ENCODE data around the gene GPR107. TPM values are rescaled to one million over a fixed set of nuclear protein-coding genes. Genes with fewer than 3 reads are reported as not detected.
A peak's percentile ranks its signal among the peaks of the same experiment; 100 is the strongest.

GPR107 gene
- total RNA-seq, 2 experiments from 2014 or later: 18.2 to 19.0 TPM

DNA sequence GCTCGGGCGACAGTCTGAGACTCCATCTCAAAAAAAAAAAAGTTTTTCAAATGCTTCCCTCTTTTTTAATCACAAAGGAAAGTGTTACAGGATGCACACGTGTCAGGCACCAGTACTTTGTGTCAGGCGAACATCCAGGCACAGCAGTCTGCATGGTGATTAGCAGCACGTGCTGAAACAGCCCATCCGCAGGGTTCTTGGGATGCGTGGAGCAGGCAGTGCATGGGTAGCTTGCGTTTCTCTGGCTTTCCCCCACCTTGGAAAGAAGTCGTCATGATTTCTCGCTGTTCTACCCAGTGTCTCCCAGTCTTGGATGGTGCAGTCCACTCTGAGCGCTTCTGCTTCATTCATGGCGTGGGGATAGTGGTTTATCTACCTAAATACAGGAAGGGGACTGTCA, 35.4 kb downstream of the GPR107 start:
- Mint-ChIP-seq H3K36me3 (ENCODE audit: low read depth) (peaks cover 36% of the 10 kb centered on the region), H3K4me1 (ENCODE audit: low read depth) (no peaks in the 10 kb centered on the region), H3K27ac (no peak overlapping the region), H3K4me3 (no peak overlapping the region), H3K9me3 (no peaks in the 10 kb centered on the region), H3K27me3 (no peaks in the 10 kb centered on the region)
- CTCF ChIA-PET: no interaction called here
- DNase-seq: no peak
- ATAC-seq: no peak
- intact Hi-C loops (cut with micrococcal nuclease): no loop called here
- TF ChIP-seq, protein P1, sequence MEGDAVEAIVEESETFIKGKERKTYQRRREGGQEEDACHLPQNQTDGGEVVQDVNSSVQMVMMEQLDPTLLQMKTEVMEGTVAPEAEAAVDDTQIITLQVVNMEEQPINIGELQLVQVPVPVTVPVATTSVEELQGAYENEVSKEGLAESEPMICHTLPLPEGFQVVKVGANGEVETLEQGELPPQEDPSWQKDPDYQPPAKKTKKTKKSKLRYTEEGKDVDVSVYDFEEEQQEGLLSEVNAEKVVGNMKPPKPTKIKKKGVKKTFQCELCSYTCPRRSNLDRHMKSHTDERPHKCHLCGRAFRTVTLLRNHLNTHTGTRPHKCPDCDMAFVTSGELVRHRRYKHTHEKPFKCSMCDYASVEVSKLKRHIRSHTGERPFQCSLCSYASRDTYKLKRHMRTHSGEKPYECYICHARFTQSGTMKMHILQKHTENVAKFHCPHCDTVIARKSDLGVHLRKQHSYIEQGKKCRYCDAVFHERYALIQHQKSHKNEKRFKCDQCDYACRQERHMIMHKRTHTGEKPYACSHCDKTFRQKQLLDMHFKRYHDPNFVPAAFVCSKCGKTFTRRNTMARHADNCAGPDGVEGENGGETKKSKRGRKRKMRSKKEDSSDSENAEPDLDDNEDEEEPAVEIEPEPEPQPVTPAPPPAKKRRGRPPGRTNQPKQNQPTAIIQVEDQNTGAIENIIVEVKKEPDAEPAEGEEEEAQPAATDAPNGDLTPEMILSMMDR (IDR thresholded peaks at IDR 0.05): no peak
- POLR2A ChIA-PET: no interaction called here

DNA sequence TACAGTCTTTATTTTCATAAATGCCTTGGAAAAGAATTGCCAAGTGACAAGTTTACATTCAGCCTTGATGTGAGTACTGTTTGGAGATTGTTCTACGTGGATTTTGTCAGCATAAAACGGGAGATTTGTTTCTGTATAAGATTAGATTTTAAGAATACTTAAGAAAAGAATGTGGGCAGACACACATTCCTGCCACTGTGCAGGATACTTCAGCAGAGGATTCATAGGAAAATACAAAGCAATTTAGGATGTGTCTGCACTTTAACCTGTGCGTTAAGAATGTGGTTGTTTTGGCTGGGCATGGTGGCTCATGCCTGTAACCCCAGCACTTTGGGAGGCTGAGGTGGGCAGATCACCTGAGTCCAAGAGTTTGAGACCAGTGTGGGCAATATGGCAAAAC, 37.2 kb downstream of the GPR107 start:
- H3K36me3 Mint-ChIP-seq (ENCODE audit: low read depth): peaks cover 38% of the 10 kb centered on the region
- peaks cover 7% of the 10 kb centered on the region for H3K4me1 Mint-ChIP-seq (ENCODE audit: low read depth)
- H3K27ac Mint-ChIP-seq: no peak overlapping the region
- POLR2A ChIA-PET: no interaction called here
- ATAC-seq (no peak), DNase-seq (no peak)
- CTCF ChIA-PET: interaction anchor here (1.1 kb wide), 1 partner anchor 17 kb away, joined by 3 read pairs; no protein-coding TSS in a partner anchor
- no peaks in the 10 kb centered on the region for H3K9me3 Mint-ChIP-seq
- intact Hi-C loops (cut with micrococcal nuclease): no loop called here
- no peak overlapping the region for H3K4me3 Mint-ChIP-seq
- H3K27me3 Mint-ChIP-seq: no peaks in the 10 kb centered on the region
- TF ChIP-seq, protein P1 (IDR thresholded peaks at IDR 0.05): no peak

DNA sequence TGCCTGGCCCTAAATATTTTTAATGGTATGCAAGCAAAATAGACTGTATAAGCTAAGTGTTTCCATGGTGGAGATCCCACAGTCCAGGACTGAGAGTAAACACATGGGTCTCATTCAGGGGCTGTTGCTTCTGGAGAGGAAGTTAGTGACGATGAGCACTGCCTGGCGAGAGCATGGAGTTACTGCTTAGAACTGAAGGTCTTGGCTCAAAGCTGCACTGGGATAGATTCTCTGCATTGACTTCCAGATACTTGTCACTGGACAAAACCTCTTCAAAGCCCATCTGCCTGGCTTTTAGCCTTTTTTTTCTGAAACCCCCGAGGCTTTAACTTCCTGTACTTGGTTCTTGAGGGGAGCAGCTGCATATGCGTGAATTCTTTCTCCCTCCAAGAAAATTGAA, 39.2 kb downstream of the GPR107 start:
- H3K9me3 Mint-ChIP-seq: no peaks in the 10 kb centered on the region
- POLR2A ChIA-PET: no interaction called here

DNA sequence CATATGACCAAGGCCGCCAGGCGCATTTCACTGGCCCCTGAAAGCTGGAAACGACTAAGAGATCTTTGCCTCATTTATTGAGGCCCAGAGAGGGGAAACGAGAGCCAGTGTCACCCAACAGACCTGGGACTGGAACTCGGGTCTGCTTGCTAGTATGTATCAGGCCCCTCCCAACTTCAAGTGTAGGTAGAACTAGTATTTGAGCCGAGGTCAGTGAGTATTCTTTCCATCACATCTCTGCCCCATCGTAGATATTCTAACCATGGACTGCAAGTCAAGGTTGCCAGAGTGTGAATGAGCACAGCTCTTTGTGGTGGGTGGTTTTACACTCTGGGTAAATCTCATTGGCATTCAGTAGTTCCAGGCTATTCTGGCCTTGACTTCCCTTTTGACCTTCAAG, 42.2 kb downstream of the GPR107 start:
- Mint-ChIP-seq H3K27me3 (no peaks in the 10 kb centered on the region), H3K4me1 (ENCODE audit: low read depth) (peaks cover 16% of the 10 kb centered on the region), H3K27ac (peak overlapping the region; percentile 69), H3K36me3 (ENCODE audit: low read depth) (peaks cover 45% of the 10 kb centered on the region), H3K9me3 (no peaks in the 10 kb centered on the region), H3K4me3 (no peak overlapping the region)
- CTCF ChIA-PET: no interaction called here
- POLR2A ChIA-PET: no interaction called here
- TF ChIP-seq, protein P1 (IDR thresholded peaks at IDR 0.05): no peak
- peak; percentile 53 for DNase-seq
- peak; percentile 74 for ATAC-seq
- intact Hi-C loops (cut with micrococcal nuclease): no loop called here

More for the DNA sequence above, 39.2 kb downstream of the GPR107 start:
- ATAC-seq (no peak), DNase-seq (no peak)
- intact Hi-C loops (cut with micrococcal nuclease): no loop called here
- peaks cover 44% of the 10 kb centered on the region for H3K36me3 Mint-ChIP-seq (ENCODE audit: low read depth)
- H3K4me3 Mint-ChIP-seq: no peak overlapping the region
- no peaks in the 10 kb centered on the region for H3K27me3 Mint-ChIP-seq
- H3K4me1 Mint-ChIP-seq (ENCODE audit: low read depth): peaks cover 16% of the 10 kb centered on the region
- CTCF ChIA-PET: interaction anchor here (1.1 to 1.7 kb wide), 3 partner anchors 14 to 151 kb away, joined by 3 to 7 read pairs (median 3); no protein-coding TSS in a partner anchor
- TF ChIP-seq, protein P1 (IDR thresholded peaks at IDR 0.05): no peak
- peak overlapping the region; percentile 28 for H3K27ac Mint-ChIP-seq

DNA sequence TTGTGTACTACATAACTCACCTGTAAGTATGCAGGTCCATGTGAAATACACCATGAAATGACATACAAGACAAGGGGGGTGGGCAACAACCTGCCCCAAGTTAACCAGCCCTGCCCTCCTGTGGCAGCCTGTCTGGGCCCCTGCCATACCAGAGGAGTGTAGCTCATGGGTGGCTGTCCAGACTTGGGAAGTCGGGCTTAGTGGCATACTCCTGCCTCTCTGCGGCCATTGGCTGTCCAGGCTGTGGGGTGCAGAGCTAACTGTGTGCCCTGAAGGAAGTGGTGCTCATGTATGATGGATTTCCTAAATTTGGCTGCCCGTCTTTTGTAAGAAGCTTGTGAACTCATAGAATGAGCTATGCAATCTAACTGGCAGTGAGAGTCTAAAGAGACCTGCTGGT, 47.0 kb downstream of the GPR107 start:
- H3K27me3 Mint-ChIP-seq: no peaks in the 10 kb centered on the region
- TF ChIP-seq, protein P1 (IDR thresholded peaks at IDR 0.05): no peak
- no peak for ATAC-seq
- no peak for DNase-seq
- ChIA-PET CTCF (interaction anchor here (1.0 to 1.3 kb wide), 3 partner anchors 29 to 216 kb away, joined by 3 to 5 read pairs (median 4); no protein-coding TSS in a partner anchor), POLR2A (no interaction called here)
- no peaks in the 10 kb centered on the region for H3K9me3 Mint-ChIP-seq
- no peak overlapping the region for H3K27ac Mint-ChIP-seq
- H3K4me3 Mint-ChIP-seq: no peak overlapping the region
- intact Hi-C loops (cut with micrococcal nuclease): no loop called here
- peaks cover 41% of the 10 kb centered on the region for H3K36me3 Mint-ChIP-seq (ENCODE audit: low read depth)
- H3K4me1 Mint-ChIP-seq (ENCODE audit: low read depth): peaks cover 12% of the 10 kb centered on the region

Measured in activated CD8-positive, alpha-beta T cell treated with anti-CD3 and anti-CD28 coated beads for 36 hours (primary cell).